Activated CD8-positive, alpha-beta memory T cell treated with anti-CD3 and anti-CD28 coated beads, Interleukin-2, amount 50 U/mL, for 1 hour (primary cell): ENCODE results near the gene TULP4.

ENCODE experiments used
- DNase-seq: peaks from one replicate; pipeline ENCODE4 v3.0.0-alpha.2; 2020; ENCODE audit errors: extremely low read depth

TULP4 gene

DNA sequence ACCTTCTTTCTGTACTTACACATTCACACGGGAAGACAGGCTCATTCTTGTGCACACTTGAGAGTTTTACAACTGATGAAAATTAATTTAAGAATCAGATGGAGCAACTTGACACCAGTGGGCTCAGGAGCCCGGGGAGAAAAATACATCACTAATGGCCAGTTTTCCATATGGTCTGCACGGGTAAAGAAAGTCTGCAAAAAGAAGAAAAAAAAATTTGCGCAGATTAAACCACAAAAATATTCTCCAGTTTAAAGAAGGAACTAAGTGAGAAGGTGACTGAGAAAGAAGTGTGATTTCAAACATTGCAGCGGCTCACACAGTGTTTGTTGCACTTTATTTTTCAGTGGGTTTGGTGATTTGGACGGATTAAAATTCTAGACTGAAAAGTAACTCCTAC lies at the start of gene TULP4:
TULP4 (plus strand) TSS at position 301 of the 400 bp plus-strand sequence. CDS start 1,552 bp downstream, outside the sequence.
- no peak for DNase-seq

DNA sequence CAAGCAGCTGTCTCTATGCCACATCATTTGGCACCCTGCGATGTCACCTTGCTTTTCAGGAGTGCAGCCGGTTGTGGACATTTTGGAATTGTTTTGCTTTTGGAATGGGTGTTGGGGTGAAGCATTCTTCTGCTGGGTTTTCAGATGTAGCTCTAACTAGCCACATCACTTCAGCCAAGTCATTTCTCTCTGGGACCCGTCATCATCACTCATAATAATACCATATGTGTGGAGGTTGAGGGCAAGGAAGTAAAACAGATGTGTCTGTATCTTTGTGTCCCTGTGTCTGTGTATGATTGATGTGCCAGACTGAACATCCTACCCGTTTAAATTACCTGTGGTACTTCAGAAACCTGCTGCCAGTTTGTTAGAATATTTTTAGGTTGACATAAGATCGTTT lies 49.5 kb upstream of the TULP4 start:
- DNase-seq: no peak

DNA sequence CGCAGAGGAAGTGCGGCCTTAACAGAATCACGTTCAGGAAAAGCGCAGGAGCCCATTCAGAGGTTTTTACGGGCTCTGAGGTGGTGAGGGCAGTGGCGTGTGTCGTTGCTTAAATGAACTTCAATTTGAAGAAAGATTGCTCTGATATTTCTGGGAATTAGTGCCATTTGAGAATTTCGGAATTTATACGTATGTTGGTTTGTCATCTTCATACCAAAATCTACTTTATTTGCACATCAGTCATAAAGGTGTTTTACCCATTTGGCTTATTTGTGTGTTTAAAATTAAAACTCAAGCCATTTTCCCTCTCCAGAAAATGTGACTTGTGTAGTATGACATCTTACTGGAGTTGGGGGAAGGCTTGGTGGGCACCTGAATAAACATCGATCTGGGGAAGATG lies 48.1 kb upstream of the TULP4 start:
- no peak for DNase-seq

DNA sequence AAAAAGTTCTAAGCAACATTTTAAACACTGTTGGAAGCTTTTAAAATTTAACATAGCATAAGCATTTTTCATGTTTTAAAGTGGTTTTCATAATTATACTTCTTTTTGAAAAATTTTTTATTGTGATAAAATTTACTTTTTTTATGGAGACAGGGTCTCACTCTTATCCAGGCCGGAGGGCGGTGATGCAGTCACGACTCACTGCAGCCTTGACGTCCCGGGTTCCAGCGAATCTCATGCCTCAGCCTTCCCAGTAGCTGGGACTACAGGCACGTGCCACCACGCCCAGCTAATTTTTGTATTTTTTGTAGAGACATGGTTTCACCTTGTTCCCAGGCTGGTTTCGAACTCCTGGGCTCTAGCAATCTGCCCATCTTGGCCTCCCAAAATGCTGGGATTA lies 46.1 kb upstream of the TULP4 start:
- DNase-seq: no peak

GRCh38 chr6:158268361-158269147 lies 43.7 kb upstream of the TULP4 start:
- DNase-seq: no peak

DNA sequence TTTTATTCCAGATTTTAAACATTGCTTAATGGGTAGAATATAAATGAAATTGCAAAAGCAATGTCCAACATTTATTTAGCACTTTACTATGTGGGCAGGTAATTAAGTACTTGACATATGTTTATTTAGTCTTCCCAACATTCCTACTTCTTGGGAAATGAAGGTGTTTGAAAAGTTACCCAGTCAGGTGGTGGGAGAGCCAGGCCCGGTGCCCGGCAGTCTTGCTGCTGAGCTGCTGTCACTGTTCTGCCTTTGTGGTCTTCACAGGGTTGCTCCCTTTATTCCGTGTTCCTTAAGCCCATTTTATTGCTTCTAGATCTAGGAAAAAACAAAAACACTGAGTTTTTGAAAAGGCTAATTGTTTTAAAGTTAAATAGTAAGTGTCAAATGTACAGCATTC lies 42.6 kb upstream of the TULP4 start:
- DNase-seq: no peak

- DNase-seq: no peak
These were observed 41.7 kb upstream of the TULP4 start for GRCh38 chr6:158270389-158271127.

- DNase-seq: no peak
These were observed 39.9 kb upstream of the TULP4 start for GRCh38 chr6:158272324-158272723.

DNA sequence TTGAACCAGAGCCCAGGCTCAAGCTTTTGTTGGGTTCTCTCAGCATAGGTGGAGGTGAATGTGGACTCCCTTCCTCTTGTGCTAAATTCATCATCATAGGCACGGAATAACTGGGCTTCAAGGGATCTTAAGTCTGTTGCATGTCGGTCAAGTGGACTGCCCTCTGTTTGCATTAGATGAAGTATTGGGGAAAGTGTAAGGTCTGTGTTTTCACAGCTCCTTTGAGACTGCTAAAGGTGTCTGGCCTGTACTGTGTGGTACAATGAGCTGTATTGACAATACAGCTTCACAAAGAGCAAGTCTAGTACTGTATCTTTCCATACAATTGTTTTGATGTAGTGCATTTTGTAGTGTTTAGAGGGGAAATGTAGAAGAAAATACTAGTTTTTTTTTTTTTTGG lies 34.3 kb upstream of the TULP4 start:
- no peak for DNase-seq

- no peak for DNase-seq
These were observed 32.6 kb upstream of the TULP4 start for GRCh38 chr6:158279615-158280014.

- DNase-seq: no peak
These were observed 28.8 kb upstream of the TULP4 start for GRCh38 chr6:158283304-158283980.

DNA sequence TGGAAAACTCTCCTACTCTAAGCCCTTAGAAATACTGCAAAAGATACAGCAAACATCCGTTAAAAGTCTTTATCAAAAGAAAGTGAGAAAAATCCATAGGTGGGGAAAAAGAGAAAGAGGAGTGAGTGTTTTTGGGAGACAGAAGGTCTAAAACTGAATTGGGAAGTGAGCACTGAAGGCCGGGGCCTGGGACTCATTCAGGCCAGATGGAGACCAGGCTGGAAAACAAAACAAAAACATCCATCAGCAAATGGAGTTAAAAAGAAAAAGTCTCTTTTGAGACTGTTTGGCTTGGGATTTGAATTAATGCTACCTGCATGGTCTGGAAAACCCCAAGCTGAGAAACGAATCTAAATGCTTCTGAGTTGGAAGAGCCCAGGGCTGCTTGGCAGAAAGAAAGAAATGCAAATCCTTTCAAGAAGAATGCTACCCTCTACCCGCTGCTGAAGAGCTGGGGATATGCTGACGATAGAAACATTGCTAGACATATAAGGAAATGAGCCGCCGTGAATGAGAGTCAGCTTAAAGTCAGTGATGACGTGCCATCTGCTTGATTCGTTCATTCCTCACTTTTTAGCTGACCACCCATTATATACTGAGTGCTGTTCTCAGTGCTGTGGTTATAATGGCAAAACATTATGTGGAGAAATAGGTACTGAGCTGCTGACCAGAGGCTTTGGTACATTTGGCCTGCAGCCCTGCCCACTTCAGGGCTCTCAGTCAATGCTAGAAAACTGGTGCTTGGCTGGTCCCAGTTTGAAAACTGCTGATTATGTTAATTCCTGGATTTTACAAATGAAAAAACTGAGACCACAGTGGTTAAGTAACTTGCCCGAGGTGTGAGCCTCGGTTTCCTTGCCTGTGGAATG lies 28.0 kb upstream of the TULP4 start:
- no peak for DNase-seq

DNA sequence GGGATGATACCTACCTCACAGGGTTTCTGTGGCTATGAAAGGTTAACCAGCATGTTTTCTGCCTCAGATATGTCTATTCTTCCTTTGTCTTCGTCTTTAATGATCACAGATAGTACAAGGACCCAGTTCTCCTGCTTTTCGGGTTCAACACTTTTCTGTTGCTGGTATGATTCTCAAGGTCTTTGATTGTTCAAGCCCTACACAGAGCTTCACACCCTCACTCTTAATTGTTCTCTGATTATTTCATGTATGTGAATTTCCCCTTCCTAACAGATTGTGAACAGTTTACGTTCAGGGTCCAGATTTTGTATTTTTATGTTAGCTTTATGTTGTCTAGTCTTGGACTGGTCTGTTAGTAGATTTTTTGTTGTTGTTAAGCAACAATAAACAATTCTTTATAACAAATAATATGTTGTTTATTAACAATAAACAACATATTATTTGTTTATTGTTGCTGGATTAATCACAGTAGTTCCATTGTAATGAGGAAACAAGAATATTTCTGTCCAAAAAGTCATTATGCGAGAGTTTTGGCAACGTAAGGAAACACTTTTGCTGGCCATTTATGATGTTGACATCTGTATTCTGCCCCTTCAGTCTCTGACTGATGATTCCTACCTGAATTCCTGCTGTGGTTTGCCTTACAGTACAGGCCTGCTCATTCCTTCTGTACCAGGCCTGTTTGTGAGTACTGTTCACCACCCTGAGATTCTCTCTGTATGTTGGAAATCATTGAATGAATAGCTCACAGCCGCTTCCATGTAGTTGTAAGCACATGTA lies 27.2 kb upstream of the TULP4 start:
- DNase-seq: no peak

DNA sequence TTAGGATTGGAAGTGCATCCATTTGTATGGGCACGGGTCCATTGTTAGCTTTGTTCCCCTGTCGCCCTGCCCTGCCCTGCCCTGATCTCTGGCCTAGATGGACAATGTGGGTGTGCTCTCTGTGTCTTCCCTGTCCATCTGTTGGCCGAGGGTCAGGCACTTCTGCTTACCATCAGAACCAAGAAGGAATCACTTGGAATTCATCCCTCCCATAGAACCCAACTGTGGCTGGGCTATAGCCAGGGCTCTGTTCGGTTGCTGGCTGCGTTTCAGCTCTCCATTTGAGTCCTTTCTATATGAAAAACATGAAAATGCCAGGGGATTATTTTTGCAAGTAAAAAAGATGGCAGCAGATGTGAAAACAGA lies 26.6 kb upstream of the TULP4 start:
- no peak for DNase-seq

DNA sequence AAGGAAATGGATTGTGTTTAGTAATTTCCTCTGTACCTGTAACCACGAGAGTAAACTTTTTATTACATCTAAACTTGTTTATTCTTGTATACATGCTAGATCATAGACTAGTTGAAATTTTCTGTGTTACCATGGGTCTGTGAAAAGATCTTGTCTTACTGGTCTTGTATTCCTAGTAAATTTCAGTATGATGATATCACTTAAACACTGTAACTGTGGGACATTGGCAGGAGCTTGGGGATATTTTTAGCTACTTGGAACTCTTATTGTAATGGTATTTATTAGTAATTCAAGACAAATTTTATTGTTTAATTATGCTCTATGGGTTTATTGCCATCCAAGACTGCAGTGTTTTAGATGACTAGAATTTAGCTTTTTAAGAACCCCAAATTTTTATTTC lies 25.9 kb upstream of the TULP4 start:
- DNase-seq: no peak

DNA sequence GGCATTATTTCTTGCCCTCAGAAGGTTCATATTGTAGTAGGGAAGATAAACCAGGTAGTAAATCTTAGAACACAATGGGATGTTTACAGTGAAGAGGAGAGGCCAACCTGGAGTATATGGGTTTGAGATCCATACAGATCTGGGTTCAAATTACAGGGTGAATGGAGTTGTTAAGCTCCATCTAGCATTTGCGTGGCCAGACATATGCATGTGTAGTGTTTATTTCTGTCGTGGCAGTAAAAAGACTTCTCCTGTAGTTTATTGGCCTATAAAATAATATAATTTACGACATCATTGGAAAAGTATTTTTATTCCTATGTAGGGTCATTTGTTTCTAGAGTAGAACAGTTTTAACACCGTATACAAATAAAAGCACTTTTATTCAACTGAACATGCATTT lies 25.2 kb upstream of the TULP4 start:
- DNase-seq: no peak

DNA sequence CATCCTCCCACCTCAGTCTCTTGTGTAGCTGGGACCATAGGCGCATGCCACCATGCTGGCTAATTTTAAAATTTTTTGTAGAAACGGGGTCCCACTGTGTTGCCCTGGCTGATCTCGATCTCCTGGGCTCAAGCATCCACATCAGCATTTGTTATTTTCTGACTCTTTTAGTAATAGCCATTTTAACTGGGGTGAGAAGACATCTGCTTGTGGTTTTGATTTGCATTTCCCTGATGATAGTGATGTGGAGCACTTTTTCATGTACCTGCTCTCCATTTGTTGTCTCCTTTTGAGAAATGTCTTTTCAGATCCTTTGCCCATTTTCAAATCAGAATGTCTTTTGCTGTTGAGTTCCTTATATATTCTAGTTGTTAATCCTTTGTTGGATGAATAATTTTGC lies 22.2 kb upstream of the TULP4 start:
- DNase-seq: no peak

- no peak for DNase-seq
These were observed 21.6 kb upstream of the TULP4 start for GRCh38 chr6:158290659-158291058.

- no peak for DNase-seq
These were observed 20.2 kb upstream of the TULP4 start for GRCh38 chr6:158292016-158292415.

DNA sequence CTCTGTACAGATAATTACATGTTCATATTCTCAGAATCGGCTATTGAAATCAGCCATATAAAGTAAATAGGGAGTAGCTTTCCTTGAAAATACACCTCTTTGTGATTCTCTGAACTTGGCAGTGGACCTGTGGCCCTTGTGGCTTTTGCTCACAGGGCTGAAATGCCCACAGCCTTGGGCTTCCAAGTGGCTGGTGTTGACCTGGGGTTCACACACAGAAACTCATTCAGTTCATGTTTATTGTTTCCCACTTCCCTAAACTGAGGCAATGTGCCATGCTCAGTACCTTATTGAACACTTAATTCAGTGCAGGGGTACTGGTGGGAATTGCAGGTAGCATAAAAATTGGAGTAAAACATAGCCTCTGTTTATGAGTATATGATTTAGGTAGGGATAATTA lies 19.1 kb upstream of the TULP4 start:
- DNase-seq: no peak
